GM21737 (cell line): ENCODE data around the gene SORBS1.
A peak's percentile ranks its signal among the peaks of the same experiment; 100 is the strongest.

ENCODE experiments used
- ATAC-seq: cut with Tn5 transposase; IDR thresholded peaks from one replicate; pipeline ENCODE4 v1.9.1; 2021; ENCODE audit warnings: mild to moderate bottlenecking, moderate library complexity; ENCODE audit not compliant: unreplicated experiment

SORBS1 gene

DNA sequence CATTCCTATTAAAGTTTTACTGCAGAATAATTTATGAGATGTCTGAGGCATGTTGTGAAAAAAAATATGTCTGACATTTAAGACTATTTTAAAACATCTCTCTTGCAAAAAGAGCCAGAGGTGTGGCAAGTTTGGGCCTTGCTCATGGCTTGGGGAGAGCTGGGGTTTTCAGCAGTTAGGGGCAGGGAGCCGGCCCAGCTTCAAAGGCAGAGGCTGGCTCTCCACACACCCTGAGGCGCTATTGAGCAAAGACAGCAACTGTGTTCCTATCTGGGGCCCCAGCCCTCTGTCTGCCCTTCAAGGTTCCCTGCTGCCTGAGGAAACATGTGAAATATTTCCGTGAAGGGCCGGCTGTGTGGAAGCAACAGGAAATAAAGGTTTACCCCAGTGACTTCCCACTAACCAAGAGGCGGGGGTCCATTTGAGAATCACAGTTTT lies 94.0 kb downstream of the SORBS1 start:
- ATAC-seq, result no peak

DNA sequence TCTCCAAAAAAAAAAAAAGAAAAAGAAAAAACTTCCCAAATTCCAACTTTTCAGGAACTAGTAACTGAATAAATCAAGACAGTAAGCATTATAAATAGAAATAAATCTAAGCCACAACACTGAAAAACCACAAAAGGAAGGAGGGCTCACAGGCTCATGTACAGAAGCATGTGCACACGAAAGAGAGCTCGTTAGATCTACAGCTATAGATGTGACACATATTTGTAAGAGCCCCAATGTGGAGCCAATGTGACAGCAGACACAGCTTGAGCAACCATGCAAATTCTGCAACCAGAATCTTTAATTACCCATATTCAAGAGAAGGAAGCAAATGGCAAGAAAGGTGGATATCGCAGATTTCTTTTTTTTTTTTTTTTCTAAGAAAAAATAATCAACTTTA lies 94.7 kb downstream of the SORBS1 start:
- no peak for ATAC-seq

GRCh38 chr10:95464280-95464679 lies 96.9 kb downstream of the SORBS1 start:
- ATAC-seq, result no peak

GRCh38 chr10:95462740-95463667 lies 98.2 kb downstream of the SORBS1 start:
- no peak for ATAC-seq

DNA sequence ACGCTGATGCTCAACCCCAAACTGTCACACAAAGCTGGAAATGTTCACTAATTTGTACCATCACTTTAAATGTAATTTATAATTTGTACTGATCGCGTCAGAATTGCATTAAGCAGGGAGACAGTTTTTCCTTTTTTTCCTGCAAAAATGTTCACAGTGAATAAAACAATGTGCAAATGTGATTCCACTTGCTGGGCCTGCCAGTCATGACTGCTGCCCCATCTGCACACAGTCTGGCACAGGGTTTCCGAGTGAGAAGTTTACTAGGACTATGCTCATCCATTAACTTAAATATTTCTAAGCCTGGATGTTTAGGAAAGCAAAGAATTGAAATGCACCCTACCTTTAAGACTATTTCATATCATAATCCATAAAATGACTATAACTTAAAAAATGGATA lies 99.6 kb downstream of the SORBS1 start:
- no peak for ATAC-seq

- no peak for ATAC-seq
These were observed 101.6 kb downstream of the SORBS1 start for GRCh38 chr10:95459446-95460045.

DNA sequence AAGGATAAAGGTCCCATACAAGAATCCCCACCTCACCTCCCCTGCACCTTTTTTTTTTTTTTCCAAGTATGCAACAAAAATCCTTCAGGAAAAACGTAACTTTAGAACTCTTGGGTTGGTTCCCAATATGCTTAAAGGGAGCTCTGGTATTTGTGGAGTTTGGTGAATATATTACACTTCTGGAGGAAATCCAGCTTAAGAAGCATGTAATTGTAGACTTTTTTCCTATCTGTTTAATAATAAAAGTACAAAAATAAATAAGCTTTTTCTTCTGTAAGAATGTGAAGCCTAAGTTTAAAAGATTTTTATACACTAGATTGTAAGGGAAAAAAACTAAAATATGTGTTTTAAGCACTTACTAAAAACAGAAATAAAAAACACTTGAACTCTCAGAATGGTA lies 102.3 kb downstream of the SORBS1 start:
- ATAC-seq, result no peak

- ATAC-seq, result no peak
These were observed 103.2 kb downstream of the SORBS1 start for GRCh38 chr10:95458014-95458413.

DNA sequence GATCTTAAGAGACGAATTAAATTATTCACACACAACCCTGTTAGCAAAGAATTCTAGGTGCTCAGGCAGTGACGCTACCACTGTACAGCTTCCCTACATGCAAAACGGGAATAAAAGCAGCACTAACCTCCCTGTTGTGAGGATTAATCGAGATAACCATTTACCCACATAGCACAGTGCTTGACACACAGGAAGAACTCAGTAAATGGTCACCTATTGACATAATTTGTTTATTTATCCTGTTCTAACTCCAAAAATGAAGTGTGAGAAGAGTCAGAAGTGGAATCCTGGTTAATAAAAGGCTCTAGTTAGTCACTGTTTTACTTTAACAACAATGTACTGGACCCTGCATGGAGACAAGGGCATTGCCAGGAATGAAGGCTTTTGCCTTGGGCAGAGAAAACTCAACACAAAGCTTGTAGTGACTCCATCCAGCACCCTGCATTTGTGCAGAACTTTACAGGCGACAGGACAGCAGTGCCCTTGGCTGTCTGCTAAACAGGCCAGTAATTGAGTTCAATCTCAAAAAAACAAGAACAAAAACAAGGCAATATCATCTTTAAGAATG lies 103.8 kb downstream of the SORBS1 start:
- no peak for ATAC-seq

GRCh38 chr10:95456516-95456915 lies 104.7 kb downstream of the SORBS1 start:
- ATAC-seq, result no peak

DNA sequence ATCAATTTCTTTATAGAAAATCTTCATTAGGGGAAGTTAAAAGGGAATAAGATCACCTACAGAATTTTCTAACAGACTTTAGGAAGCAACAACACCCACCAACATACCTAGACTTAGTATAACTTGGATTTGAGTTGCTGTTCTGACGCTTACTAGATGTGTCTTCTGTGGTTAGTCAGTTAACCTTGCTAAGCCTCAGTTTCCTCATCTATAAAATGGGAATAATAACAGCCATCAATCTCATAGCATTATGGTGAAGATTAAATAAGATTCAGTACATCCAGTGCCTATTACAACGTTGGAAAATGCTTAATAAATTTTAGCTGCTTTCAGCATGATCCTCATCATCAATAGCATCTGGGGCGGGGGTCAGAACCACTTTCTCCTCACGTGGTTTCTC lies 106.2 kb downstream of the SORBS1 start:
- no peak for ATAC-seq

GRCh38 chr10:95454356-95454755 lies 106.8 kb downstream of the SORBS1 start:
- no peak for ATAC-seq

DNA sequence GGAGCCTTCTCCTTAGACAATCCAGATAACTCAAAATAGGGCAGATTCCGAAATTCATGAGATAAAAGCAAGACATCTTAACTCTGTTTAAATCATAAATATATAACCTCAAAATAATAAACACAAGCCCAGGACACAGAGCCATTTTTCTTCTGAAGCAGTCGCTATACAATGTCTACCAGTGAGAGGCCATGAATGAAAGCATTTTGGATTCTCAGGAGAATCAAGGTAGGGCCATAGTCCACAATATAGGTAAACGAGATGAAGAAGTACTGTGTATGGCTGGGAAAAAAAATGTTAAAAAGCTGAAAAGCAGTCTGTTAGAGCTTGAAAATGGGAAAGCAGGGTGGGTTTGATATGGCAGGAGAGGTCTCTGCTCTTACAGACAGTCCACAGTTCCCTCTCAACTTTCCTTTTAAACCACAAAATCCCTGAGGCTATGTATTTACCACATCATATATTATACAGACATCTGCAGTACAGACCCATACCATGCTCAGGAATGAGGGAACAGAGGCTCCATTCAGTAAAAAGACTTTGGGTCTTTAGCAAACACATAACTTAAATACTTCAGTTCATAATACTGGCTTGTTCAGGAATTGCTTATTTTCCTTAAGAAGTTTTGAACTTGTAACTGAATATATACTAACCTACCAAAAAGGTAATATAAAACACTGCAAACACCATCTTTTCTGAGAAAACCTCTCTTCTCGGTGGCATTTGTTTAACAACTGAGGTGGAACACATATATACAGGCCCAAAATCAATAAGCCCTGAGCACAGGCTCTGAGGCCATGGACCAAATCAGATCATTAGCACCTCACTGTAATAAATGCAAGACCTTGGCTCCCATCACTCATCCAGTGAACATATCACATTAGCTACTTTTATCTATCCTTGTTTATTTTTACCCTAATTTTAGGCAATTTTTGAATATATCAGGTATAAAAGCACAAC lies 109.3 kb downstream of the SORBS1 start:
- no peak for ATAC-seq

- no peak for ATAC-seq
These were observed 110.0 kb downstream of the SORBS1 start for GRCh38 chr10:95451150-95451549.

- ATAC-seq, result no peak
These were observed 111.0 kb downstream of the SORBS1 start for GRCh38 chr10:95450188-95450587.

DNA sequence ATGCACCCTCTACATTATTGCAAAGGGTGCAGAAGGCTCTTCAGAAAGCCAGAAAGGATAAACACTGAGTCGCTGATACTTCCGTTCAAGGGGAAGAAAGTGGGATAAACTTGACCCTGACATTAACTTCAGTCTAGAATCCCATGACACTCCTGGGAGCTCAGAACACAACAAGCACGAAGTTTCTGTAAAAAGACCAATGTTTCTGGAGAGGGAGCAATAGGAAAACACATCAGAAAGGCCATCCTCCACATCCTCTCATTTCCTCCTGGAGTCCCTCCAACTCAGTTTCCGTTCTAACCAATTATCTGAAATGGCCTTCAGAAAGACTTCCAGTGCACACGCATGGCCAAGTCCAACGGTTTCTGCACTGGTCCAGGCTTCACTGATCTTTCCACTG lies 113.5 kb downstream of the SORBS1 start:
- no peak for ATAC-seq

DNA sequence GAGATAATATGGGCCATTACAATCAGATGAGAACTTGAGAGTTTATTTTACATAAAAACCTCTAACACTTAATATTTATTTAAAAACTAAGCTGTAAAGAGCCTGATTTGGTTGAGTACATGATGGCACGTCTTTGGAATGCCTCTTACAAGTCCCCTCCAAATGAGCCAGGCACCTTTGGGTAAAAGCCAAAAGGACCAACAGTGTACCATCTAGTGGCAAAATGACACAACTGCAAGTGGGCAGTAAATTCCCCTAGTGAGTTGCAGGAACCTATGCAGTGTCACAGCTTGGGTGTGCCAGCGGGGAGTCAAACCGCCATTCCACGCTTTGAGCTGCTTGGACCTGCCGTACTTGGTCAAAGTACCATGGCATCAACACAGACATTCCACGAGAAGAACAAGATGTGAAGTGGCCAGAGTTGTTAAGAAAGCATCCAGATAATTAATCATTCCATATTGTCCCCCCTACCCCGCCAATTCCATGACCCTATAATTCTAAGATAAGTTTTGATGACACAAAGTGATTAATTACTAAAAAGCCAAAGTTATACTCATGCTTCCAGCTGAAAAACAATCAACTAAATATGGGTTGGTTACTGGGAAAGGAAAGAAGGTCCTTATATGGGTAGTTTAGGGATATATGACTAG lies 115.2 kb downstream of the SORBS1 start:
- ATAC-seq, result peak; percentile 68

DNA sequence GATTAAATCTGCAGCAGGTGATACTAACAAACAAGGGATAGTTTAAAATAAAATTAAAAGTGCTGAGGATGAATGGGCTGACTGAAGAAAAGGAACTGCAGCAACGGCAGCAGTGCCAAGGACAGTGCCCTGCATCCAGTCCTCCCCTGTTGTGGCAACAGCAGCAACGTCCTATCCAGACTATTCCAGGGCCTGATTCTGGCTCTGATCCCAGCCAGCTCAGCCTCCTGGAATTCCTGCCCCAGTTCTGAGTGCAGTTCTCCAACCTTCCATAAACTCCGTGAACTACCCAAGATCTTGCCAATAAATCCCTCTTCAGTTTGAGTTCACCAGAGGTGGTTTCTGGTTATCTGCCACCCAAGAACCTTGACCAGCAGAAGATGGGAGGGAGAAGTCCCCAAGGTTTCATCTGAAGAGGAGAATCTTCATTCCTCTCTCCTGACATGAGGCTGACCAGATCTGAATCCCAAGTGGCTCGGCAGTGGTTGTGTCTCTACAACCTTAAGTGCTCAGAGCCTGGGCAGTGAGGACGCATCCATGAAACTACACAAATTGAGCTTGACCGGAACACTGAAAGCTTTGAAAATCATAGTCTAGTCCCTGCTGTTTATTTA lies 115.8 kb downstream of the SORBS1 start:
- ATAC-seq, result no peak

GRCh38 chr10:95444792-95445191 lies 116.4 kb downstream of the SORBS1 start:
- no peak for ATAC-seq

- ATAC-seq, result no peak
These were observed 117.5 kb downstream of the SORBS1 start for GRCh38 chr10:95443636-95444035.
